ENCODE measurements around the gene USE1. TPM values are rescaled to one million over a fixed set of nuclear protein-coding genes. Genes with fewer than 3 reads are reported as not detected.

USE1 gene
- total RNA-seq, 2 donors from 2014 or later: 11.5 to 13.7 TPM

DNA sequence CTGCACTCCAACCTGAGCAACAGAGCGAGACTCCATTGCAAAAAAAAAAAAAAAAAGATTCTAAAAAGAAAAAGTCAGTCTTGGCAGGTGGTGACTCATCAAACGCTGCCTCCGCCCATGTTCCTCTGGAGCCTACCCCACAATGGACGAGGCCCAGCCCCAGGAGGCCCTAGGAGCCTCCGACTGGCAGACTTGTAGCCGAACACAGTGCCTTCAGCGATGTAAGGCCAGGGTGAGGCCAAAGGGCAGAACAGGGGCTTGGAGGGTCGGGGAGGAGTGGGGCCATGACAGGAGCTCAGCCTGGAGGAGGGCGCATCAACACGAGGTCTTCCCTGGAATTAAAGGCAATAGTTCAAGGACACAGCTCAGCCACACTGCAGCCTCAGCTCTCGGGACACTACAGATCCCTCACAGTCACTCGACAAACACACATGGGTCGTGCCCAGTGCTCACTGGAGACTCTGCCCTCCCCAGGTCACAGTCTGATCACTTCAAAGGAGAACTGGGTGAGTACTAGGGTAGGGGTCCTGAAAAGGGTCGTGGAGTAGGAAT, 5.1 kb downstream of the USE1 start:
- Histone ChIP-seq H3K27me3 (replicated peaks; ENCODE audit: insufficient read depth) (no peaks in the 10 kb centered on the region), H3K27ac (peak overlapping the region in 1 of 2 donors; percentile 29), H3K4me1 (ENCODE audit: control insufficient read depth in 1 of 2, low read depth in 2 of 2) (peaks cover 3 to 15% of the 10 kb centered on the region in 2 donors), H3K9me3 (no peaks in the 10 kb centered on the region), H3K4me3 (no peak overlapping the region), H3K36me3 (peaks cover 19% of the 10 kb centered on the region)
- TF ChIP-seq, protein P1, sequence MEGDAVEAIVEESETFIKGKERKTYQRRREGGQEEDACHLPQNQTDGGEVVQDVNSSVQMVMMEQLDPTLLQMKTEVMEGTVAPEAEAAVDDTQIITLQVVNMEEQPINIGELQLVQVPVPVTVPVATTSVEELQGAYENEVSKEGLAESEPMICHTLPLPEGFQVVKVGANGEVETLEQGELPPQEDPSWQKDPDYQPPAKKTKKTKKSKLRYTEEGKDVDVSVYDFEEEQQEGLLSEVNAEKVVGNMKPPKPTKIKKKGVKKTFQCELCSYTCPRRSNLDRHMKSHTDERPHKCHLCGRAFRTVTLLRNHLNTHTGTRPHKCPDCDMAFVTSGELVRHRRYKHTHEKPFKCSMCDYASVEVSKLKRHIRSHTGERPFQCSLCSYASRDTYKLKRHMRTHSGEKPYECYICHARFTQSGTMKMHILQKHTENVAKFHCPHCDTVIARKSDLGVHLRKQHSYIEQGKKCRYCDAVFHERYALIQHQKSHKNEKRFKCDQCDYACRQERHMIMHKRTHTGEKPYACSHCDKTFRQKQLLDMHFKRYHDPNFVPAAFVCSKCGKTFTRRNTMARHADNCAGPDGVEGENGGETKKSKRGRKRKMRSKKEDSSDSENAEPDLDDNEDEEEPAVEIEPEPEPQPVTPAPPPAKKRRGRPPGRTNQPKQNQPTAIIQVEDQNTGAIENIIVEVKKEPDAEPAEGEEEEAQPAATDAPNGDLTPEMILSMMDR (IDR thresholded peaks at IDR 0.05): no peak
- no peak for ATAC-seq (ENCODE audit: insufficient number of reproducible peaks, low FRiP score, low read depth)
- no peak for DNase-seq (ENCODE audit: low spot score)

DNA sequence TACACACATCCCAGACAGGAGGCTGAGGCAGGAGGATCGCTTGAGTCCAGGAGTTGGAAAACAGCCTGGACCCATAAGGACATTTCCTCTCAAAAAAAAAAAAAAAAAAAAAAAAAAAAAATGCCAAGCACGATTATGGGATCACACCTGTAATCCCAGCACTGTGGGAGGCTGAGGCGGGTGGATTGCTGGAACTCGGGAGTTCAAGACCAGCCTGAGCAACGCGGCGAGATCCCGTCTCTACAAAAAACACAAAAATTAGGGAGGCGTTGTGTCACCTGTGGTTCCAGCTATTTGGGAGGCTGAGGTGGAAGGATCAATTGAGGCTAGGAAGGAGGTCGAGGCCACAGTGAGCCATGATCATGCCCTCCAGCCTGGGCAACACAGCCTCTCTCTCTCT, 9.9 kb downstream of the USE1 start:
- Histone ChIP-seq H3K27ac (no peak overlapping the region), H3K36me3 (peaks cover 3% of the 10 kb centered on the region), H3K9me3 (no peaks in the 10 kb centered on the region), H3K4me1 (ENCODE audit: control insufficient read depth in 1 of 2, low read depth in 2 of 2) (peaks cover 0 to 24% of the 10 kb centered on the region in 2 donors), H3K4me3 (peak overlapping the region; percentile 93), H3K27me3 (replicated peaks; ENCODE audit: insufficient read depth) (no peaks in the 10 kb centered on the region)
- DNase-seq (ENCODE audit: low spot score) (no peak), ATAC-seq (ENCODE audit: insufficient number of reproducible peaks, low FRiP score, low read depth) (no peak)
- TF ChIP-seq, protein P1 (IDR thresholded peaks at IDR 0.05): no peak

DNA sequence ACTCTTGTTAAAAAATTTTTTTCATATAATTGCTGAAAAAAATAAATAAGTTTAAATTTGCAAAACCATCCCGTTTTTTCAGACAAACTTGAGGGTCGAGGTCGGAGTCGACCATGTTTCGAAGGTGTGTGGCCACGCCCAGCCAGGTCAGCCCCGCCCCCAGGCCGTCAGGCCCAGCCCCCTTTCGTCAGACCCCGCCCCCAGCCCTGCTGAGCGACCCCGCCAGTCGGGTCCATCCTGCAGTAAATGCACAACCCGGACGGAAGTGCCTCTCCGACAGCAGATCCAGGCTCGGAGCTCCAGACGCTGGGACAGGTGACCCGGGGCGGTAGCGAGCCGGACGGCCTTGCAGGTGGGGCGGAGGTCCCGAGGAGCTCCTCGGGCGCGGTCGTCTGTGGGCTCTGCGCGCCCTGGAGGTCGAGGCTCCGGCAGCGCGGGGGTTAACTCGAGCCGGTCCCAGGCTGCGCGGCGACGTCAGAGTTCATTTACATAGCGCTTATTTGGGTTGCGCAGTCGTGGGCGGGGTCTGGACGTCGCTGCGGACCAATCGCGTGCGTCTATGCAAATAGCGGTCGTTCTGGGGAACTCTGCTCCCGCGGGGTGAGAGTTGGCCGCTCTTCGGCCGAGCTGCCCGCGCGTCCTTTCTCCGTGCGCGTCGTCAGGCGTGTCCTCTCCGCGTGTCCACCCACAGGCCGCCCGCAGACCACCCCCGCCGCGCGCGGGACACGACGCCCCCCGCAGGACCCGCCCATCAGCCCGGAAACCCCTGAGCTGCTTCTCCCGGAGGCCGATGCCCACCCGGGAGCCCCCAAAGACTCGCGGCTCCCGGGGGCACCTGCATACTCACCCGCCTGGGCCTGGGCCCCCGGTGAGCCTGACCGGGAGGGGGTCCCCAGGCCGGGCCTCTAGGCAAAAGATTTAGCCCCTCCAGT, 11.1 kb downstream of the USE1 start, which contains the start of gene OCEL1:
OCEL1 (plus strand) TSS at position 225 of the 932 bp plus-strand sequence; CDS start at position 247, 22 bp downstream.
- Histone ChIP-seq H3K36me3 (peaks cover 5% of the 10 kb centered on the region), H3K27me3 (replicated peaks; ENCODE audit: insufficient read depth) (no peaks in the 10 kb centered on the region), H3K4me1 (ENCODE audit: control insufficient read depth in 1 of 2, low read depth in 2 of 2) (peaks cover 0 to 20% of the 10 kb centered on the region in 2 donors), H3K4me3 (peak within 1 kb of the TSS; percentile 93), H3K9me3 (no peaks in the 10 kb centered on the region), H3K27ac (peak within 1 kb of the TSS; percentile 70 to 82)
- peak; percentile 96 for ATAC-seq (ENCODE audit: insufficient number of reproducible peaks, low FRiP score, low read depth)
- peak; percentile 95 for DNase-seq (ENCODE audit: low spot score)
- TF ChIP-seq, protein P1 (IDR thresholded peaks at IDR 0.05): no peak

DNA sequence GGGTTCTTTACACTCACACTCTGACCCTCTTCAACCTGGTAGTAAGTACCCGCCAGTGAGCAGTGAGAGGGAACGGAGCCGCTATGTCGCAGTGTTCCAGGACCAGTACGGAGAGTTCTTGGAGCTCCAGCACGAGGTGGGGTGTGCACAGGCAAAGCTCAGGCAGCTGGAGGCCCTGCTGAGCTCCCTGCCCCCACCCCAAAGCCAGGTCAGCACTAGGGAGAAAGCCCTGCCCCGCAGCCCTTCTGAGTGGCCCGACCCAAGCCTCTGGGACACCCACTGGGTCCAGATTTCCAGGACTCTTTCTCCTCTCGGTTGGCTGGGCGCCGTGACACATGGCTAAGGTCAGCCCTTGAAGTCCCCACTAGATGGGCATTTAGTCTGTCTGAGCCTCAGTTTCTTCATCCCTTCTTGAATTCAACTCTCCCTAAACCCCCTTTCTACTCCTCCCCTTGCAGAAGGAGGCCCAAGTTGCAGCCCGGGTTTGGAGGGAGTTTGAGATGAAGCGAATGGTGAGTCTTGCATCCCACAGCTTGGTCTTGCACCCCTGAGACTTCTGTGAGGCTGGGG, 12.7 kb downstream of the USE1 start:
- ATAC-seq (ENCODE audit: insufficient number of reproducible peaks, low FRiP score, low read depth) (no peak), DNase-seq (ENCODE audit: low spot score) (no peak)
- Histone ChIP-seq H3K4me3 (no peak overlapping the region), H3K9me3 (no peaks in the 10 kb centered on the region), H3K27me3 (replicated peaks; ENCODE audit: insufficient read depth) (no peaks in the 10 kb centered on the region), H3K4me1 (ENCODE audit: control insufficient read depth in 1 of 2, low read depth in 2 of 2) (peaks cover 0 to 20% of the 10 kb centered on the region in 2 donors), H3K36me3 (peaks cover 5% of the 10 kb centered on the region), H3K27ac (no peak overlapping the region)
- TF ChIP-seq, protein P1 (IDR thresholded peaks at IDR 0.05): no peak

DNA sequence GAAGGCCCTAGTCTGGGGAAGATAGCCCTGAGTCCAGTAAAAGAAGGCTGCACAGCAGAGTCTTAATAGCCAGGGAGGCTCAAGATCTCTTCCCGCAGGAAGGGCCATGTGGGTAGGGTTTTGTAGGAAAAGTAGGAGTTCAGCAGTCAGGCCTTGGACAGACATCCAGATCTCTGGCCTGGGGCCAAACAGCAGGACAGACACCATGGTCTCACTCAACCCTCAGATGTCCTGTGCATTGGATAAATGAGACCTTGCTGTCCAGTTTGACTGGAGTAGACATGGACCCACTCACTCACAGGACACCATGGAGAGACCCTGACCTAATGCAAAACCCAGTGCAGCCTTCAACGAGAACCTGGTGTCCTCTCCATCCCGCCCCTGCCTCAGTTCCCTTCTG, 14.7 kb downstream of the USE1 start:
- no peak for ATAC-seq (ENCODE audit: insufficient number of reproducible peaks, low FRiP score, low read depth)
- H3K9me3 ChIP-seq: no peaks in the 10 kb centered on the region
- no peak for DNase-seq (ENCODE audit: low spot score)
- no peak overlapping the region for H3K4me3 ChIP-seq
- no peaks in the 10 kb centered on the region for H3K27me3 ChIP-seq (replicated peaks; ENCODE audit: insufficient read depth)
- H3K27ac ChIP-seq: no peak overlapping the region
- TF ChIP-seq, protein P1 (IDR thresholded peaks at IDR 0.05): no peak
- H3K4me1 ChIP-seq (ENCODE audit: control insufficient read depth in 1 of 2, low read depth in 2 of 2): peaks cover under 1 to 28% of the 10 kb centered on the region in 2 donors
- peaks cover 11% of the 10 kb centered on the region for H3K36me3 ChIP-seq
